Stimulated activated CD4-positive, alpha-beta T cell treated with anti-CD3 and anti-CD28 coated beads, Interleukin-12 subunit alpha, Interleukin-12 subunit beta, amount 100 ng/mL, for 48 hours (primary cell): ENCODE data around the gene FAM83C.
A peak's percentile ranks its signal among the peaks of the same experiment; 100 is the strongest.
"Not testable (repeated sequence)": the region's sequence is repeated elsewhere in the genome, so short reads cannot be mapped to it uniquely, and the experiment has no call there.

Experiments used
- DNase-seq, 3 donors: peaks; one replicate each; pipeline ENCODE4 v3.0.0-alpha.2; 2020; ENCODE audit warnings: low read depth in 2 of 3, low spot score in 1 of 3

FAM83C gene

GRCh38 chr20:35269055-35269781 is 23.0 kb downstream of the FAM83C start:
- DNase-seq, result peak in 2 of 3 donors; percentile 38 to 40

- no peak for DNase-seq
Observed at GRCh38 chr20:35267092-35267491, 25.1 kb downstream of the FAM83C start.

GRCh38 chr20:35264755-35265154 is 27.5 kb downstream of the FAM83C start:
- no peak for DNase-seq

- DNase-seq, result no peak
Observed at GRCh38 chr20:35263532-35264341, 28.5 kb downstream of the FAM83C start.

- not testable (repeated sequence) for DNase-seq
Observed at GRCh38 chr20:35262731-35263531, 29.3 kb downstream of the FAM83C start.

- not testable (repeated sequence) for DNase-seq
Observed at GRCh38 chr20:35262321-35262720, 29.9 kb downstream of the FAM83C start.

- DNase-seq, result no peak
Observed at GRCh38 chr20:35260426-35260825, 31.8 kb downstream of the FAM83C start.

GRCh38 chr20:35257175-35257909 is 34.9 kb downstream of the FAM83C start:
- no peak for DNase-seq

GRCh38 chr20:35254448-35254999 is 37.7 kb downstream of the FAM83C start:
- DNase-seq, result no peak

- no peak for DNase-seq
Observed at GRCh38 chr20:35253010-35253409, 39.2 kb downstream of the FAM83C start.

- not testable (repeated sequence) for DNase-seq
Observed at GRCh38 chr20:35252598-35252997, 39.6 kb downstream of the FAM83C start.

- DNase-seq, result no peak
Observed at GRCh38 chr20:35252037-35252461, 40.2 kb downstream of the FAM83C start.

GRCh38 chr20:35251613-35251940 is 40.6 kb downstream of the FAM83C start:
- DNase-seq, result no peak

- DNase-seq, result no peak
Observed at GRCh38 chr20:35248641-35249475, 43.4 kb downstream of the FAM83C start.

- no peak for DNase-seq
Observed at GRCh38 chr20:35246723-35247122, 45.5 kb downstream of the FAM83C start.

GRCh38 chr20:35243986-35244385 is 48.2 kb downstream of the FAM83C start:
- DNase-seq, result no peak

- no peak for DNase-seq
Observed at GRCh38 chr20:35243317-35243716, 48.9 kb downstream of the FAM83C start.

- no peak for DNase-seq
Observed at GRCh38 chr20:35240811-35241293, 51.4 kb downstream of the FAM83C start.

GRCh38 chr20:35240083-35240810 is 52.0 kb downstream of the FAM83C start:
- no peak for DNase-seq
